Caki2 (cell line): ENCODE data around the gene ARHGDIB. TPM values are rescaled to one million over a fixed set of nuclear protein-coding genes. Genes with fewer than 3 reads are reported as not detected.

Source experiments
- DNase-seq: peaks from one replicate; pipeline ENCODE4 v3.0.0-alpha.2; 2015; ENCODE audit warnings: low read depth
- in situ Hi-C: cut with HindIII; loops from 2 replicates; pipeline ENCODE4 v1.10.0; 2016; ENCODE audit warnings: low sequenced_read_pairs, low pct_unique_long_range_greater_than_20kb, mixed read lengths
- total RNA-seq: library from RNA; depleted of rRNA; stranded (reverse); fragments of >200 nt; shearing (Covaris generic); gene quantifications from 2 replicates; pipeline ENCODE4 v1.2.3, GENCODE V29; 2014; ENCODE audit warnings: low replicate concordance

Gene ARHGDIB
- total RNA-seq, 1 experiment from 2014 or later, result 11.8 TPM

DNA sequence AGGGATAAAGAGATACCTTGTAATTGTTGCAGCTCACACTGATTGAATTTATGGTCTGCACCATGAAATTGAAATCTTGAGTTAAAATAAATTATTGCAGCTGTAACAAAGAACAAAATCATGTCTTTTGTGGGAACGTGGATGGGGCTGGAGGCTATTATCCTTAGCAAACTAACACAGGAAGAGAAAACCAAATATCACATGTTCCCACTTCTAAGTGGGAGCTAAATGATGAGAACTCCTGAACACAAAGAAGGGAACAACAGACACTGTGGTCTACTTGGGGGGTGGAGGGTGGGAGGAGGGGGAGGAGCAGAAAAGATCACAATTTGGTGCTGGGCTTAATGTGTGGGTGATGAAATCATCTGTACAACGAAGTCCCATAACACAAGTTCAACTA lies 45.7 kb downstream of the ARHGDIB start:
- in situ Hi-C loops, result no loop called here
- DNase-seq, result no peak

DNA sequence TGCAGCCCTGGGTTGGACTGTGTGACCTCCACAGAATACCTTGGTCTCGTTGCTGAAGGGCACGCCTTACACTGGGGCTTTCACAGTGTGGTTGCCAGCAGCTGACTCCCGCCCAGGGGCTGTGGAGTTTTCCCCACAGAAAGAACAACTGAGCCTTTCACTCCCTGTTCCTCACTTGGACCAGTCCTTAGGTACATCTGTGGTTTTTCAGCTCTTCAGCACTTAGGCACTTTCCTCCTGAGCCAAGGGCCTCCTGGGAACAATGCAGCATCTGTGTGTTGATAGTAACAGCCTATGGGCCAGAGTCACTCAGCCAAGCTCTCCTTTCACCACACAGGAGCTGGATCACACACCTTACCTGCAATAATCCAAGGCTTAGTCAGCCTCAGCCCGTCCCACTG lies 48.0 kb downstream of the ARHGDIB start:
- in situ Hi-C loops, result no loop called here
- no peak for DNase-seq

DNA sequence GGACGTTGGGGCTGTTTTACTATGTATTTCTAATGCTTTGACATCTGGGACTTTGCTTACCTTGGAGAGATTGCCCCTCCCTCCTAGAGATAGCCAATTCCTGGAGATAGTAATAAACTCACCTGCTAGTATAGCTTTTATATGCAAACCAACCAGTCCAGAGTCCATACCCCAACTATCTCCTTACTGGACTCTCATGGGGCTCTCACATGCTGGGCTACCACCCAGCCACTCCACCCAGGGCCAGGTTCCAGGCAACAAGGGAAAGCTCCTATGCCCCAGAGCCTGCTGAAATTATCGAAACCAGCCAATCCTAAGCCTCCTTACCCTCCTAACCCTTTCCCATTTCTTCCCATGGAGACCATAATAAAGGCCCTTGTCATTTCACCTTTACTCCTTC lies 50.3 kb downstream of the ARHGDIB start:
- DNase-seq, result no peak
- in situ Hi-C loops, result no loop called here

DNA sequence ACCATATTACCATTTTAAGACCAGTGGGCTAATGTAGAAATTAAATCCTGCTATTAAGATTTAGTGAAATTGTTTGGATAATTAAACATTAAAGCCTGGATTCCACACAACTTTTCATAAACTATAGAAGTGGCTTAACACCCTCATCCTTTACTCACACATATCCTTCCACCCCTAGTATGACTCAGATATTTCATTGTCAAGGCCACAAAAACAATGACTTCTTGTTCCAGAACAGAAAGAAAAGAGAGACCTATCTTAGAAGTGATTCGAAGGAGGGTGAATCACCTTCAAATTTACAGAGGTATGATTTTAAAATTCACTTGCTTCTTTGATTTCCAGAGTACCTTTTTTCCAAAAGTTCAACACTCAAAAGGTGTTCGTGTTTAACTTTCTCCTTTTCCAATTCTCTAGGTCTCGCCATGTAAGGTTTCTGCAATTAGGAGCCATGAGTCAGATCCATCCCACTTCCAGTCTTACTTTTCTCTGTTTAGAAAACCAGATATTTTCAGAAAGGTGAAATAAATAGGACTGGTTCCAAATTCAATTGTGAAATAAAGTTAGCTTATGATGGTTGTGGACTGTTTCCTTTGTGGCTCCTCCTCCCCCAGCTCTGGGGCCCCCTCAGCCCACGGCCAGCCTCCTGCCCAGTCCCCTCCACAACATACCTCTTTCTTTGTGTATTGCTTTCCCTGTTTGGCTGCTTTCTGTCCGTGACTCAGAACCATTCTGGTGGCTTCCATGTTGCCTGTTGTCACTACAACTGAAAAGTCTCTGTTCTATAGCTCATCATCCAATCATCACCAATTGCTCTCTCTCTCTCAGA lies 51.1 kb downstream of the ARHGDIB start:
- DNase-seq, result no peak
- in situ Hi-C loops, result no loop called here

DNA sequence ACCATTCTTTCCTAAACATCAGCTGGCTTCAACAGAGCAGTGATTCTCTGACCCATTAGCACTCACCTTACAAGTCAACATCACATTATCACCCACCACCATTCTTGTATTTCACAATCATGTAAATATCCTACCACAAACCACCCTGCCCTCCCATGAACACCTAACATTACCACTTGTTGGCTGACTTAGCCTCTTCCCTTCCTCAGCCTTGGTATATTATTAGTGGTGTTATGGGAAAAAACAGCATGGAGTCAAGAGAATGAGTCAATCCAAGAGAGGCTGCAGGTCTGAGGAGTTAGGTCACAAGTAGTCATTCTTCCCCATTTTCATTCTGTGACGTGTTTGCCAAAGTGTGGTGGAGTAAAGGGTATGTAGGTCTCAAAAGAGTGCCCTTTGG lies 53.4 kb downstream of the ARHGDIB start:
- DNase-seq, result no peak
- in situ Hi-C loops, result no loop called here

DNA sequence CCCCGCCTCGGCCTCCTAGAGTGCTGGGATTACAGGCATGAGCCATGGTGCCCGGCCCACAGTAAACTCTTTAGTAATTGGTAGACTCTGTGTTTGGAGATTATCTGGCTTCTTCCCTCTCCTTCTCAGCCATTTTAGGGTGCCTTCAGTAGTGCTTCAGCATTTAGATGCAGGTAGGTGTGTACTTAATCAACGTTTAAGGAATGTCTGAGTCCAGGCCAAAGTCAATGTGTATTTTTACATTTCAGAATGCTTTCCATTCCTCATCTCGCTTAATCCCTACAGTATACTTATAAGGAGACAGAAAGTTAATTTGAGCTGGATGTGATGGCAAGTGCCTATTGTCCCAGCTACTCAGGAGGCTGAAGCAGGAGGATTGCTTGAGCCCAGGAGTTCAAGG lies 55.3 kb downstream of the ARHGDIB start:
- no peak for DNase-seq
- in situ Hi-C loops, result no loop called here

DNA sequence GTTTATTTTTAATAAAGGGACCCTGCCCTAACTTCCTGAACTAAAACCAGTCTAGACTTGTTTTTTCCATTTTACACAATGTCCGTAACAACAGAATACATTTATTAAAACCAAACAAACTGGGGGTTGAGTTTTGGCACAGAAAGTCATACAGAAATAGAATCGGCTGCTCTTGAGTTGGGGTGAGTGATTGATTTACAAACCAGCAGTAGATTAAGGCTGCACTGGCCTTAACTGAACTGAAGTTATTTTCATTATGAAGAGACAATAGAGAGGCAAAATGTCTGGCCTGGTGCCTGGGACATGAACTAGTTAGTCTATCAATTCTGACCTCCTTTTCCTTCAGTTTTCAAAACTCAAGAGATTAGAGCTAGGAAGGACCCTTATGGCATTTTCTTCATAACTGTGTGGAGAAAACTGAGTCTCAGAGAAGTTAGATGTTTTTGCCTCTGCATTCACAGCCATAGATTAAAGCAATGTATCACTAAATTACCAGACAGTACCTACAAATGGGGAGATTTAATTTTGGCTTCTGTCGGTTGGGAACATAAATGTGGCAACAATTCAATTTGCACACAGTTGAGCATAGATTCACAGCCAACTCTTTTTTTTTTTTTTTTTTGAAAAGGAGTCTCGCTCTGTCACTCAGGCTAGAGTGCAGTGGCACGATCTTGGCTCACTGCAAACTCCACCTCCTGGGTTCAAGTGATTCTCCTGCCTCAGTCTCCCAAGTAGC lies 56.0 kb downstream of the ARHGDIB start:
- in situ Hi-C loops, result no loop called here
- no peak for DNase-seq

DNA sequence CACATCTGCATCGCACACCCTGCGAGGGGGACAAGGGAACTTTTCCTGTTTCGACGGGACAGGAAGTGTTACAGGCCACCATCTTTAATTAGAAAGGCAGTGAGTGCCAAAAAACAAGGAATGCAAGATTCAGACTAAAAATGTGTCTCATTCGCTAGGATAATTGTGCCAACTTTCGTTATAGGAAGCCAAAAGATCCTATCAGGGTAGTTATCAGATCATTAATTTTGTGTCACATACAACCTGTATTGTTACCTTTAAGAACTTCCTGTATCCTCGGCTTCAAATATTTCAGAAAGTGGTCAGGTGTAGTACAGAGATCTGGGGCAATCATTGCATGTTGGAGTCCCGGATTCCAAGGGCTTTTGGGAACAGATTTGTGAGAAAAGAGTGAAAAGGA lies 56.5 kb downstream of the ARHGDIB start:
- no peak for DNase-seq
- in situ Hi-C loops, result no loop called here

DNA sequence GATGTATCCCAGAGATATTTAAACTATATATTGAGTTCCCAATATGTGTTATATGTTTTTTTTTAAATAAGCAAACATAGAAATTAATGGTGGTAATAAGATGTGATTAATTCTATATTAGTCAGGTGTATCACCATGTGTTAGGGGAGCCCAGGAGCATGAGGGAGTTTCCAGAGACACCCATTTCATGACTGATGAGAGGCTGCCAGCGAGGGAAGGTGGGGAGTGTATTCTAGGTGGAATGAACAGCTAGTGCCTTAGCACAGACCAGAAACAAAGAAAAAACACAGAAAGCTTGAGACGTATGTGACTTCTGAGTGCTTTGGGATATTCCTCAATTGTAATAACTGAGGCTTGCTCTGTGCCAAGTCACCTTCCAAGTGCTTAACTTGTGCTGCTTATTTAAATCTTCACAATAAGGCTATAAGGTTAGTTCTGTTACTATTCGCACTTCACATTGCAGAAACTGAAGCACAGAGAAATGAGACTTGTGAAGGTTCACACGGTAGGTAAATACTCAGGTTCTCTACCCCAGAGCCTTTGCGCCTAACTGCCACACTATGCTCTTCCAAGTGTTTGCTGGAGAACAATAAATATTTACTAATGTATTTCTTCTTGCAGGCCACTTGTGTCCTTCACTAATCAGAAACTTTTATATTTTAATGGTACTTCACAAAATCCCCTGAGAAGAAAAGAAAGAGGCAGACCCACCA lies 57.9 kb downstream of the ARHGDIB start:
- DNase-seq, result no peak
- in situ Hi-C loops, result no loop called here

DNA sequence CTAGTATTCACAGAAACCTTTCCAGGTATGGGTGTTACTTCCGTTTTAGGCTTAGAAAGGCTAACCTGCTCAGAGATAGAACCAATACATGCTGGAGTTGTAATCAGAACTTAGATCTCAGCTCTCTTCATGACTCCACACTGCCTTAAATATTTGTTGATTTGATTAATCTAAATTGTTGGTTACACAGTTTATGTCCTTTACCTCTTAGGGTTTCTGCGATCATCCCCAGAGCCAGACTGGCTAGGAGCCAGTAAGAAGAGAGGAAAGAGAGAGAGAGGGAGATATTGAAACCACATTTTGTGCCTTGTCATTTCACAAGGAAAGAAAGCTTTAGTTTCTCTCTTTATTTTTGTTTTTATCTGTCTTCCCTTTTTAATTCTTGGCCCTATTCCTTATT lies 58.9 kb downstream of the ARHGDIB start:
- DNase-seq, result no peak
- in situ Hi-C loops, result no loop called here

DNA sequence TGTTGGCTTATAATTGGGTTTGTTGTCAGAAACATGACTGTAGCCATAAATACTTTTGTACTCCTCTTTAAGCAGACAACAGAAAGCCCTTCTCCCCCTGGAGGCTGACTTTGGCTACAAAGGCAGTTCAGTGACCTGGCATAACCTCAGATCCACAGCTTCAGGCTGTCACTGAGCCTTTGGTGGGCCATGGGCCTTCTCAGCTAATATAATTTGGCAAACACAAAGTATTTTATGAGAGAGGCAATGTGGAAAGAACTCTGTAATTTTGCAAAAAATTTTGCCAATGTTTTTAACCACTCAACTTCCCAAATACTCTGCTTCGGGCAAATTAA lies 60.2 kb downstream of the ARHGDIB start:
- no peak for DNase-seq
- in situ Hi-C loops, result no loop called here

DNA sequence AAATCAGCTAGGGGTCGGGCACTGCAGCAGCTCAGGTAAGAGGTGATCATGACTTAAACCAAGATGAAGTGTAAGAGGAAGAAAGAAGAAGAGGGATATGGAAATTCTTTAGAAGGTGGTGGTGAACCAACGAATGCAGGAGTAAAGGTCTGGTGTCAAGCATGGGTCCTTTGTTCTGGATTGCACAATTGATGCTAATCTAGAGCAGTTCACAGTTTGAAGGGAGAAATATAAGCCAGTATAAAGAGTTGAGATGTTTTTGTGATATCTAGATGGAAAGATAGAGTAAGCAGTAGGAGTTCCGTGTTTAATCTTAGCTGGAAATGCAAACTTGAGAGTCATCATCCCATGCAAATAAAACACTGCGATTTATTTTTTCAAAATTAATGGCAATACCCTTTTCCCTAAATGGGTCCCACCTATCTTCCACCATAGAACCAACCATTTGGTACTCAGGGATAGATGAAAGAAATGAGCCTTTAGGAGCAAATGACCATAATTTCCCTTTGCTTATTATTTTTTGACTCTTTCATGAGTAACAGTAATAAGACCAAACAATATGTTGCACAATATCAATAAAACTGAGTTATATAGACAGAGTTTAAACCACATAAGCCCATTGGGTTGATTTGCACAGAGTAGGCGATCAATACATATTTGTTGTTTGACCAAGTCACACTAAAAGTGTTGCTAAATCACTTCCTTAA lies 60.7 kb downstream of the ARHGDIB start:
- in situ Hi-C loops, result no loop called here
- DNase-seq, result no peak

DNA sequence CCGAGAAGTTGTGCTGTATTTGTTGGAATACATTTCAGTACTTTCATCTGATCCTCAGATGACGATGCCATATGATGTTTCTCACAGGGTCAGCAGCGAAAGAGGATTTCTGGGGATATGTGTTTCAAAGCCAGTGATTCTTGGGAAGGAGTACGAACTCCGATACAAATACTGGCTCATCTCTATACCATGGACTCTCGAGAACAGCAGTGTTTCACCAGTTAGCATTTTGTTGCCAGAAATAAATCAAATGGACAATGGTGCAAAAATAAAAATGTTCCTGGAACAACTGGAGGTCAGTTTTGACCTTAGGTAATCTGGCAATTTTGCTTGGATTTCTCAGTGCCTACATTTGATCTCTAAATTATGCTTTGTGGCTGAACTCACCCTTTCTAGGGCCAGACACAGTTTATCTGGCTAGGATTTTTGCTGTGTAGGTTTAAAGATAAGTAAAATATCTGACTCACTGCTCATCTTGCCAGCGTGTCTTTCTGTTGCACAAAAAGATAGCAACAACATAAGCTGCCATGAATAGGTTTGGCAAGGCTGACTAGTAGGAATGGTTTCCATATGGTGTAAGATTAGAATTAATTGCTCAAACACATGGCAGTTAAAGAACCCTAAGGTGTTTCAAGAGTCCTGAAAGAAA lies 64.8 kb downstream of the ARHGDIB start:
- in situ Hi-C loops, result no loop called here
- DNase-seq, result no peak

DNA sequence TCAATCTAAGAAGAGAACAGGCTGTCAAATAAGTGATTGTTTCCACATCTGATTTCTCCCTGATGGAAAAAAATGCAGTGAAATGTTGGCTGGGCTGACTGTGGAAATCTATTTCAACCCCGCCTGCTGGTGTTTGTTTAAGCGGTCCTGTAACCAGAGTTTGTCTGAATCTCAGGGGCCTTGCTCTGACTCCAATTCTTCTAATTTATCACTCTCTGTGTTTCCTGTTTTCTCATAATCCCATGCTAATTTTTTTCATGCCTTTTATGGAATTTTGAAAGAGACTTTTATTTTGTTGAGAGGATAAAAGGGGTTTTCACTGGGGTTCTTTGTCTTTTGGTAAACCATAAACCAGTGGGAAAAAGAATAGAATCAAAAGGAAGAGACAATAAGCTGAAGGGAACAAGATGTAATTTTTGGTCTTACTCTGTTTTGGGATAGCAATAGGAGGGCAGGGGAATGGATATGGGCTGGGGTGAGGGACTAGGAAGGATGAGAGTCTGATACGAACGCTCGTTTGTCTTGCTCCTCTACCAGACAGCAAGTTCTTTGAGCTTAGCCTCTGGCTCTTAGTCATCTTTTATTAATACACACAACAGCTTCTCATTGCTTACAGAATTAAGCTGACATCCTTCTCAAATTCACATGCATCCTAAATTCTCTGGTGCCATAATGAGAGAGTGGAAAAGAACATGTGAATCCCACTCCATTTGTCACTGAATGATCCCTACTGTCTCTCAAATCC lies 67.7 kb downstream of the ARHGDIB start:
- in situ Hi-C loops, result no loop called here
- no peak for DNase-seq

DNA sequence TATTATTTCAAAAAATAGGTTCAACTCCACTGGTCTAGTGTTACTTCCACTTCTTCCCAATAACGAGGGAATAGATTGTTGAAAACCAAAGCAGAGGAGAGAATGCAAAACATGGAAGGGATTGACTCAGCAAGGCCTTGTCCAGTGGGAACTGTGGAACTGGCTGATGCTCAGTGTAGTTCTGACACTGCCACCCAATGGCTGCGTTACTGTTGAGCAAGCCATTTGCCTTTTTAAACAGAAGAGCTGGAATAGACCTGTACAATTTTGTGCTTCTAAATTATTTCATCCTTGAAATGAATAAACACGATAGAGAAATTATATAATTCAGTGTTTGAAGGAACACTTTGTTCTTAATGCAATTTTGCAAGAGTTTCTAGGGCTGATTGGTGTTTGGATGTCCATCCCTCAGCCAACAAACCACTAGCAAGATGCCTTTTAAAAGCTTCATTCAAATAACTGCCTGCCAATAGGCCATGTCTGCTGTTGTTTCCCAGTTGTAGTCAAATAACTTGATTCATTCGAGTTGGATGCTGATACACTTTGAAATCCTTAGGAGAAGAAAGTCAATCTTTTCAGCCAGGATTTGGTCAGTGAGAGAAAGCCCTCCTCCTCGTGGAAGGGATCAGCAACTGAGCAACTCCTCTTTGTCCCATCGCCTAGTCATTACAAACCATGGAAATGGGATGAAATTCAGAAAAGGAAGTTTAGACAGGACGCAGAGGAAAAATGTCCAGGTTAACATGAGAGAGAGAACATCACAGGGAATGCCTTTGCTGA lies 68.5 kb downstream of the ARHGDIB start:
- in situ Hi-C loops, result no loop called here
- DNase-seq, result no peak
